Esophagus squamous epithelium (tissue), 5 donors: ENCODE results near the gene UBXN10. TPM values are rescaled to one million over a fixed set of nuclear protein-coding genes. Genes with fewer than 3 reads are reported as not detected.

ENCODE experiments used
- DNase-seq: peaks from one replicate; lab custom pipeline; 2025; lab: John Stamatoyannopoulos, UW
- H3K27ac ChIP-seq, 4 donors: fragments of 200-600 bp; sonication (generic); one replicate each; pipeline ENCODE4 v1.5.1; 2016 to 2019; ENCODE audit warnings: mild to moderate bottlenecking in 1 of 4
- H3K27me3 ChIP-seq, 4 donors: fragments of 200-600 bp; sonication (generic); 1 replicate in 3 of 4; 2 replicates in 1 of 4; pipeline versions ENCODE4 v1.5.1 to v1.6.0; 2017 to 2021; ENCODE audit warnings: antibody characterized with exemption in 1 of 4
- H3K36me3 ChIP-seq, 3 donors: fragments of 200-600 bp; sonication (generic); one replicate each; pipeline ENCODE4 v1.5.1; 2016 to 2019
- H3K4me1 ChIP-seq, 3 donors: fragments of 200-600 bp; sonication (generic); one replicate each; pipeline ENCODE4 v1.5.1; 2017 to 2019
- H3K4me3 ChIP-seq, 4 donors: fragments of 200-600 bp; sonication (generic); 1 replicate in 3 of 4; 2 replicates in 1 of 4; pipeline ENCODE4 v1.5.1; 2016 to 2019; ENCODE audit warnings: mild to moderate bottlenecking in 2 of 4, moderate library complexity in 1 of 4
- H3K9me3 ChIP-seq, 3 donors: fragments of 200-600 bp; sonication (generic); one replicate each; pipeline ENCODE4 v1.5.1; 2016 to 2019
- CTCF ChIP-seq, 6 experiments: fragments of 450-650 bp in 4 of 6; fragments of 200-600 bp in 2 of 6; sonication (generic) in 2 of 6; IDR thresholded peaks; one replicate each; pipeline ENCODE4 v1.5.1; 2016 to 2019; ENCODE audit warnings: antibody characterized with exemption in 6 of 6, mild to moderate bottlenecking in 4 of 6, moderate library complexity in 4 of 6
- POLR2A ChIP-seq, 4 donors: fragments of 450-650 bp; IDR thresholded peaks; one replicate each; pipeline ENCODE4 v1.6.1; 2017; ENCODE audit warnings: antibody characterized with exemption in 4 of 4, mild to moderate bottlenecking in 4 of 4, moderate library complexity in 3 of 4
- WGBS, 2 donors: methylation state at CpG; one replicate each; pipeline ENCODE4 v1.1.5; 2018; 5-methylcytosine and 5-hydroxymethylcytosine counted together
- intact Hi-C: fragments of 100-400 bp; cut with DNase I; formaldehyde crosslinking; loops from one replicate; pipeline ENCODE4 v1.15.0; 2022
- total RNA-seq, 4 donors: library from RNA; depleted of rRNA; stranded (reverse); fragments of >200 nt; gene quantifications; one replicate each; pipeline ENCODE4 v1.1.0, GENCODE V29; 2016
- donor health status: DM: yes; HTN: yes; CAD: no.

Gene UBXN10
- total RNA-seq, 4 donors from 2014 or later, result 0.11 to 5.5 (median 0.81) TPM

- TF ChIP-seq CTCF (IDR thresholded peaks at IDR 0.05) (no peak), POLR2A (IDR thresholded peaks at IDR 0.05) (no peak)
- H3K4me3 ChIP-seq, result no peak overlapping the region
- no peak for DNase-seq
- H3K36me3 ChIP-seq, result no peaks in the 10 kb centered on the region
- WGBS, 2 donors, result 54 to 64% methylated on average over 7 of the region's 7 CpGs
- intact Hi-C loops, result loop anchor here (5.0 kb wide), 1 partner anchor 282 kb away; no protein-coding TSS in a partner anchor
- no peak overlapping the region for H3K27ac ChIP-seq
- no peaks in the 10 kb centered on the region for H3K9me3 ChIP-seq
- H3K27me3 ChIP-seq, result peaks cover 0 to 25% (median 0%) of the 10 kb centered on the region in 4 donors
- peaks cover 5 to 21% (median 7%) of the 10 kb centered on the region in 3 donors for H3K4me1 ChIP-seq
Observed at GRCh38 chr1:20198918-20199317, 13.0 kb downstream of the UBXN10 start.

- no peak overlapping the region for H3K27ac ChIP-seq
- peaks cover 4 to 17% (median 5%) of the 10 kb centered on the region in 3 donors for H3K4me1 ChIP-seq
- 30 to 35% methylated on average over 3 of the region's 3 CpGs for WGBS, 2 donors
- TF ChIP-seq POLR2A (IDR thresholded peaks at IDR 0.05) (no peak), CTCF (IDR thresholded peaks at IDR 0.05) (no peak)
- H3K4me3 ChIP-seq, result no peak overlapping the region
- H3K27me3 ChIP-seq, result peaks cover 0 to 24% (median 0%) of the 10 kb centered on the region in 4 donors
- intact Hi-C loops, result loop anchor here (5.0 kb wide), 1 partner anchor 282 kb away; no protein-coding TSS in a partner anchor
- no peaks in the 10 kb centered on the region for H3K9me3 ChIP-seq
- DNase-seq, result no peak
- no peaks in the 10 kb centered on the region for H3K36me3 ChIP-seq
Observed at GRCh38 chr1:20199403-20199802, 13.5 kb downstream of the UBXN10 start.

DNA sequence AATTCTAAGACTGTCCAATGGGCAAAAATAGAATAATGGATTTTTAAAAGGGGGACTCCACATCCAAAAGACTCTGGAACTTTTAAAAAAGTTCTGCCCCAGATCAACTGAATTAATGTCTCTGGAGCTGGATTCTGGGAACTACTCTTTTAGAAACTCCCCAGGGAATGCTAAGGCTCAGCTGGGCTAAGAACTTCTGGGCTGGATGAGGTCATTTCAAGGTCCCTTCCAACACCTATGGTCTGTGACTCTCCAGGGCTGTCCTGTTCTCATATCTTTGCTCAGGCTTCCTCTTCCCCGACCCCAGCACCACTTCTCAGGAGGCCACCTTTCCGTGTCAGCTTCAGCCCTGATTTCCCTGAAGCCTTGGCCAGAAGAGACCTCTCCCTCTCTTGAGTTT lies 13.9 kb downstream of the UBXN10 start:
- TF ChIP-seq POLR2A (IDR thresholded peaks at IDR 0.05) (no peak), CTCF (IDR thresholded peaks at IDR 0.05) (no peak)
- H3K27ac ChIP-seq, result no peak overlapping the region
- H3K27me3 ChIP-seq, result peaks cover 0 to 24% (median 0%) of the 10 kb centered on the region in 4 donors
- H3K4me1 ChIP-seq, result peaks cover 0 to 12% (median 3%) of the 10 kb centered on the region in 3 donors
- H3K9me3 ChIP-seq, result no peaks in the 10 kb centered on the region
- H3K36me3 ChIP-seq, result no peaks in the 10 kb centered on the region
- WGBS, 2 donors, result 67 to 75% methylated on average over 2 of the region's 2 CpGs
- no peak overlapping the region for H3K4me3 ChIP-seq
- no peak for DNase-seq
- intact Hi-C loops, result loop anchor here (5.0 kb wide), 1 partner anchor 283 kb away; no protein-coding TSS in a partner anchor

GRCh38 chr1:20200966-20201365 lies 15.1 kb downstream of the UBXN10 start:
- DNase-seq, result no peak
- intact Hi-C loops, result no loop called here
- Histone ChIP-seq H3K4me3 (no peak overlapping the region), H3K9me3 (no peaks in the 10 kb centered on the region), H3K27ac (no peak overlapping the region), H3K36me3 (no peaks in the 10 kb centered on the region), H3K4me1 (peaks cover 0 to 5% (median 0%) of the 10 kb centered on the region in 3 donors), H3K27me3 (peaks cover 0 to 19% (median 0%) of the 10 kb centered on the region in 4 donors)
- no peak for TF ChIP-seq POLR2A (IDR thresholded peaks at IDR 0.05)
- no peak for TF ChIP-seq CTCF (IDR thresholded peaks at IDR 0.05)
- 57 to 73% methylated on average over 2 of the region's 2 CpGs for WGBS, 2 donors

DNA sequence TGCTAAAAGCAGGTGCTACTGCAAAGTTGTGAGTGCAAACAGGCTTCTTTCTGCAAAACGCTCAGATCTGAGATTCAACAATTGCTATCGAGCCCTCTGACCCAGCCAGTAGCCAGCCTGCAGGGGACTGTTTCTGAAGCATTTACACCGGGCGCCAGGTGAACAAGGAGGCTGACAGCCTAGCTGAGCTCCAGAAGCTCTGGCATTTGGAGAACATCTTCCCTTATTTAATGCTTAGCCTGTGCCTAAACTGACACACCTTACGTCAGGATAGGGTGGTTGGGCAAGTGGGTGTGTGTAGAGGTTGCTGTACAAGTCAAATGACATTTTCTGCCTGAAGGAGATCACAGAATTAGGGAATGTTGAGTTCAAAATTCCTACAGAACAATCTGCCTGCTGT lies 16.3 kb downstream of the UBXN10 start:
- H3K4me3 ChIP-seq, result no peak overlapping the region
- no peaks in the 10 kb centered on the region for H3K36me3 ChIP-seq
- H3K27ac ChIP-seq, result no peak overlapping the region
- no peaks in the 10 kb centered on the region for H3K9me3 ChIP-seq
- TF ChIP-seq CTCF (IDR thresholded peaks at IDR 0.05) (no peak), POLR2A (IDR thresholded peaks at IDR 0.05) (no peak)
- intact Hi-C loops, result no loop called here
- WGBS, 2 donors, result 85 to 91% methylated on average over 3 to 4 of the region's 5 CpGs
- peaks cover 0 to 5% (median 0%) of the 10 kb centered on the region in 3 donors for H3K4me1 ChIP-seq
- H3K27me3 ChIP-seq, result peaks cover 0 to 14% (median 0%) of the 10 kb centered on the region in 4 donors
- DNase-seq, result no peak
